OCI-LY1 (cell line): ENCODE results near the gene STK24.
A peak's percentile ranks its signal among the peaks of the same experiment; 100 is the strongest.

ENCODE experiments used
- H2AFZ ChIP-seq: fragments of 200-600 bp; sonication (generic), shearing (Covaris generic); 2 replicates; pipeline ENCODE4 v1.6.0; 2014; ENCODE audit warnings: antibody characterized with exemption, mild to moderate bottlenecking, low read length
- H3F3A ChIP-seq: fragments of 200-600 bp; sonication (generic), shearing (Covaris generic); 2 replicates; pipeline ENCODE4 v1.6.0; 2014; ENCODE audit warnings: mild to moderate bottlenecking, antibody characterized with exemption, low read length, moderate library complexity; ENCODE audit not compliant: insufficient read depth
- H3K27ac ChIP-seq: fragments of 200-600 bp; sonication (generic); 2 replicates; pipeline ENCODE4 v1.5.1; 2014; ENCODE audit warnings: low read length, mixed run types, mild to moderate bottlenecking, low read depth; ENCODE audit not compliant: poor library complexity, severe bottlenecking
- H3K27me3 ChIP-seq: fragments of 200-600 bp; sonication (generic); 2 replicates; pipeline ENCODE4 v1.6.0; 2014; ENCODE audit warnings: antibody characterized with exemption, mild to moderate bottlenecking, low read length, moderate library complexity; ENCODE audit not compliant: insufficient read depth
- H3K36me3 ChIP-seq: fragments of 200-600 bp; sonication (generic); 2 replicates; pipeline ENCODE4 v1.6.1; 2014; ENCODE audit warnings: mild to moderate bottlenecking, antibody characterized with exemption, low read length, moderate library complexity, mixed read lengths; ENCODE audit not compliant: insufficient read depth
- H3K4me1 ChIP-seq: fragments of 200-600 bp; sonication (generic); 2 replicates; pipeline ENCODE4 v1.5.1; 2014; ENCODE audit warnings: mild to moderate bottlenecking, low read length, moderate library complexity; ENCODE audit not compliant: insufficient read depth, severe bottlenecking
- H3K4me2 ChIP-seq: fragments of 200-600 bp; sonication (generic), shearing (Covaris generic); 2 replicates; pipeline ENCODE4 v1.6.1; 2014; ENCODE audit warnings: low read length
- H3K4me3 ChIP-seq: fragments of 200-600 bp; sonication (generic); 2 replicates; pipeline ENCODE4 v1.5.1; 2014; ENCODE audit warnings: low read length, low read depth, mild to moderate bottlenecking, mixed read lengths; ENCODE audit not compliant: poor library complexity, severe bottlenecking
- H3K79me2 ChIP-seq: fragments of 200-600 bp; shearing (Covaris generic); 2 replicates; pipeline ENCODE4 v1.6.1; 2016; ENCODE audit warnings: mixed run types, low read length, mixed read lengths; ENCODE audit not compliant: insufficient read depth
- H3K9ac ChIP-seq: fragments of 200-600 bp; sonication (generic), shearing (Covaris generic); 2 replicates; pipeline ENCODE4 v1.6.1; 2014; ENCODE audit warnings: mild to moderate bottlenecking, low read length, mixed read lengths
- H3K9me2 ChIP-seq: fragments of 200-600 bp; sonication (generic), shearing (Covaris generic); 2 replicates; pipeline ENCODE4 v1.6.1; 2014; ENCODE audit warnings: low read depth, mild to moderate bottlenecking, low read length, mixed read lengths
- H3K9me3 ChIP-seq: fragments of 200-600 bp; shearing (Covaris generic); 2 replicates; pipeline ENCODE4 v1.6.1; 2014; ENCODE audit warnings: low read length, mixed read lengths
- H4K20me1 ChIP-seq: fragments of 200-600 bp; sonication (generic), shearing (Covaris generic); 2 replicates; pipeline ENCODE4 v1.6.0; 2016; ENCODE audit warnings: mild to moderate bottlenecking, low read length; ENCODE audit not compliant: insufficient read depth
- EZH2 ChIP-seq: fragments of 200-600 bp; sonication (generic), shearing (Covaris generic); IDR thresholded peaks from 2 replicates; pipeline ENCODE4 v1.8.0; 2017; ENCODE audit warnings: borderline replicate concordance, mixed run types, mild to moderate bottlenecking, antibody characterized with exemption, low read length, moderate library complexity, mixed read lengths
- TF ChIP-seq, protein P1 (sequence below): fragments of 200-600 bp; sonication (generic), shearing (Covaris generic); IDR thresholded peaks from 2 replicates; pipeline ENCODE4 v1.5.1; 2017; ENCODE audit warnings: mild to moderate bottlenecking, antibody characterized with exemption, low read length, moderate library complexity, mixed read lengths

STK24 gene

GRCh38 chr13:98543378-98544103, 33.4 kb downstream of the STK24 start:
- Histone ChIP-seq H3K9ac (no peak overlapping the region), H3K9me3 (no peaks in the 10 kb centered on the region), H4K20me1 (no peaks in the 10 kb centered on the region), H3F3A (no peaks in the 10 kb centered on the region), H3K9me2 (no peaks in the 10 kb centered on the region), H2AFZ (no peak overlapping the region), H3K4me2 (peak overlapping the region; percentile 36), H3K4me1 (peaks cover 39% of the 10 kb centered on the region), H3K27me3 (no peaks in the 10 kb centered on the region), H3K27ac (no peak overlapping the region), H3K79me2 (peaks cover 55% of the 10 kb centered on the region), H3K4me3 (peak overlapping the region; percentile 15), H3K36me3 (no peaks in the 10 kb centered on the region)
- TF ChIP-seq, protein P1, sequence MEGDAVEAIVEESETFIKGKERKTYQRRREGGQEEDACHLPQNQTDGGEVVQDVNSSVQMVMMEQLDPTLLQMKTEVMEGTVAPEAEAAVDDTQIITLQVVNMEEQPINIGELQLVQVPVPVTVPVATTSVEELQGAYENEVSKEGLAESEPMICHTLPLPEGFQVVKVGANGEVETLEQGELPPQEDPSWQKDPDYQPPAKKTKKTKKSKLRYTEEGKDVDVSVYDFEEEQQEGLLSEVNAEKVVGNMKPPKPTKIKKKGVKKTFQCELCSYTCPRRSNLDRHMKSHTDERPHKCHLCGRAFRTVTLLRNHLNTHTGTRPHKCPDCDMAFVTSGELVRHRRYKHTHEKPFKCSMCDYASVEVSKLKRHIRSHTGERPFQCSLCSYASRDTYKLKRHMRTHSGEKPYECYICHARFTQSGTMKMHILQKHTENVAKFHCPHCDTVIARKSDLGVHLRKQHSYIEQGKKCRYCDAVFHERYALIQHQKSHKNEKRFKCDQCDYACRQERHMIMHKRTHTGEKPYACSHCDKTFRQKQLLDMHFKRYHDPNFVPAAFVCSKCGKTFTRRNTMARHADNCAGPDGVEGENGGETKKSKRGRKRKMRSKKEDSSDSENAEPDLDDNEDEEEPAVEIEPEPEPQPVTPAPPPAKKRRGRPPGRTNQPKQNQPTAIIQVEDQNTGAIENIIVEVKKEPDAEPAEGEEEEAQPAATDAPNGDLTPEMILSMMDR: no peak
- TF ChIP-seq EZH2: no peak

DNA sequence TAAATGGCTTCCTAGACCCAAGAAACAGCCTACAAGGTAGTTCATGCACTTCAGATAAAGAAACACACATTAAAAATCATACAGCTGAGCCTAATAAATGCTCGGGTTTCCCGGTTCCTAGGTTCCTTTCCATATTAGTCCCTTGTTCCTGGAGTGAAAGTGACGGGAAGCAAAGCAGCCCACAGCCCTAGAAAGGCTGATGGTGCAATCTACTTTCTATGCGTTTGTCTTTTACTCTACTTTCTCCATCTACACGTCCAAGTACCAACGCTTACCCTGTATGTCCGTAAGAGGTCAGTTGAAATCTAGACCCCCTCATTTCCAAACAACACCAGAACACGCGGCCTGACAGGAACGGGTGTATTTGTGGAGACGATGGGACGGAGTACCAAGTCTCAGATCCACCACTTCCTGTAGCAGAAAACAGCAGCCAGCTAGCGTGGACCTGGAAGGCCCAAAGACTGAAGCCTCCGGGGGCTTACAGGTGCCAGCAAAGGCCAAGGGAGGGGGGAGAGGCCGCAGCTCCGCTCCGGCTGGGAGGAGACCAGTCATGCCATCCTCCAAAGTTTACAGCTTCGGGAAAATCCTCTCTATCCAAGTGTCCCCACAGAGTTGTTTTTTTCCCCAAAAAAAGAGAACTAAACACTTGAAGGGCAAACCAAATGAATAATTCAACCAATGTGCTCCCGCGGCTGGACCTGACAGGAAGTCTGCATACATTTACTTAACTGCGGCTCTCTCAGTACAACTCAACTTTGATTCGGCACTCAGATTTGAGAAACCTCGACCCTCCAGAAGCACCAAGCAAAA, 34.1 kb downstream of the STK24 start:
- Histone ChIP-seq H2AFZ (no peak overlapping the region), H3K27ac (no peak overlapping the region), H3F3A (no peaks in the 10 kb centered on the region), H3K36me3 (no peaks in the 10 kb centered on the region), H3K4me1 (peaks cover 47% of the 10 kb centered on the region), H3K4me2 (peak overlapping the region; percentile 36), H3K9me2 (no peaks in the 10 kb centered on the region), H3K79me2 (peaks cover 58% of the 10 kb centered on the region), H3K9me3 (no peaks in the 10 kb centered on the region), H3K27me3 (no peaks in the 10 kb centered on the region), H3K9ac (no peak overlapping the region), H4K20me1 (no peaks in the 10 kb centered on the region), H3K4me3 (peak overlapping the region; percentile 15)
- no peak for TF ChIP-seq EZH2

GRCh38 chr13:98541701-98542203, 35.2 kb downstream of the STK24 start:
- Histone ChIP-seq H3K27ac (no peak overlapping the region), H3K9me3 (no peaks in the 10 kb centered on the region), H2AFZ (no peak overlapping the region), H3K4me2 (no peak overlapping the region), H3K4me1 (peaks cover 57% of the 10 kb centered on the region), H3K4me3 (no peak overlapping the region), H3F3A (no peaks in the 10 kb centered on the region), H3K9ac (no peak overlapping the region), H4K20me1 (no peaks in the 10 kb centered on the region), H3K27me3 (no peaks in the 10 kb centered on the region), H3K79me2 (peaks cover 65% of the 10 kb centered on the region), H3K36me3 (no peaks in the 10 kb centered on the region), H3K9me2 (no peaks in the 10 kb centered on the region)
- no peak for TF ChIP-seq EZH2
- TF ChIP-seq, protein P1: no peak
